Endodermal cell (in vitro differentiated cells): ENCODE measurements around the gene LIG1. TPM values are rescaled to one million over a fixed set of nuclear protein-coding genes. Genes with fewer than 3 reads are reported as not detected.

ENCODE experiments used
- DNase-seq: peaks from one replicate; pipeline ENCODE4 v3.0.0-alpha.2; 2017
- H3K27ac ChIP-seq: 2 replicates; pipeline ENCODE4 v1.5.1; 2013; ENCODE audit warnings: mild to moderate bottlenecking, low read depth, low read length, moderate library complexity
- H3K27me3 ChIP-seq: 2 replicates; pipeline ENCODE4 v1.6.1; 2013; ENCODE audit warnings: mild to moderate bottlenecking, low read length, moderate library complexity; ENCODE audit not compliant: insufficient read depth, control insufficient read depth, poor library complexity, severe bottlenecking
- H3K36me3 ChIP-seq: 2 replicates; pipeline ENCODE4 v1.7.0; 2013; ENCODE audit warnings: mild to moderate bottlenecking, low read length, moderate library complexity; ENCODE audit not compliant: control insufficient read depth, insufficient read depth
- H3K4me1 ChIP-seq: one replicate; pipeline ENCODE4 v1.7.0; 2013; ENCODE audit warnings: low read length; ENCODE audit not compliant: control insufficient read depth, insufficient read depth
- H3K4me3 ChIP-seq: 2 replicates; pipeline ENCODE4 v1.5.1; 2013; ENCODE audit warnings: mild to moderate bottlenecking, low read length, moderate library complexity
- H3K9ac ChIP-seq: 2 replicates; pipeline ENCODE4 v1.6.1; 2013; ENCODE audit warnings: mild to moderate bottlenecking, low read length, moderate library complexity; ENCODE audit not compliant: poor library complexity, severe bottlenecking; ENCODE audit errors: extremely low read depth
- H3K9me3 ChIP-seq: 2 replicates; pipeline ENCODE4 v1.6.1; 2013; ENCODE audit warnings: mild to moderate bottlenecking, low read length, moderate library complexity; ENCODE audit not compliant: control insufficient read depth
- H3K27ac Mint-ChIP-seq: 2 replicates; pipeline ENCODE4 v1.8.0; 2020; ENCODE audit warnings: mixed read lengths
- H3K27me3 Mint-ChIP-seq: 2 replicates; pipeline ENCODE4 v1.8.0; 2021; ENCODE audit warnings: mild to moderate bottlenecking, mixed read lengths; ENCODE audit not compliant: insufficient read depth
- H3K36me3 Mint-ChIP-seq: 2 replicates; pipeline ENCODE4 v1.8.0; 2020; ENCODE audit warnings: low read depth, mixed read lengths
- H3K4me1 Mint-ChIP-seq: 2 replicates; pipeline ENCODE4 v1.8.0; 2020; ENCODE audit warnings: mixed read lengths
- H3K4me3 Mint-ChIP-seq: 2 replicates; pipeline ENCODE4 v1.8.0; 2020; ENCODE audit warnings: mild to moderate bottlenecking, moderate library complexity, mixed read lengths
- H3K9me3 Mint-ChIP-seq: 2 replicates; pipeline ENCODE4 v1.8.0; 2020; ENCODE audit warnings: mild to moderate bottlenecking, mixed read lengths
- WGBS, 2 experiments: methylation state at CpG; one replicate each; pipeline versions ENCODE4 v1.1.5 to v1.1.7; 2013; ENCODE audit warnings: missing lambda C conversion rate in 2 of 2, mixed read lengths in 1 of 2; ENCODE audit not compliant: insufficient coverage in 1 of 2, insufficient read length in 1 of 2; 5-methylcytosine and 5-hydroxymethylcytosine counted together
- total RNA-seq, 2 donors: library from RNA; stranded (reverse); fragmentation: NEBNext Ultra II Directional in 1 of 2; extraction: Animal tissue kit (Norgen Biotek cat#: 25700) in 1 of 2; gene quantifications; 2 replicates in 1 of 2; 3 replicates in 1 of 2; pipeline ENCODE4 v1.2.1, GENCODE V29; 2021
- TF ChIP-seq, protein P1 (sequence below): fragments of 200-600 bp; sonication (generic); conservative IDR thresholded peaks from 2 replicates; pipeline ENCODE4 v1.5.0; 2021; ENCODE audit warnings: antibody characterized with exemption, mild to moderate bottlenecking

LIG1 gene
- total RNA-seq, 2 donors from 2014 or later, result 91.6 to 117 TPM

DNA sequence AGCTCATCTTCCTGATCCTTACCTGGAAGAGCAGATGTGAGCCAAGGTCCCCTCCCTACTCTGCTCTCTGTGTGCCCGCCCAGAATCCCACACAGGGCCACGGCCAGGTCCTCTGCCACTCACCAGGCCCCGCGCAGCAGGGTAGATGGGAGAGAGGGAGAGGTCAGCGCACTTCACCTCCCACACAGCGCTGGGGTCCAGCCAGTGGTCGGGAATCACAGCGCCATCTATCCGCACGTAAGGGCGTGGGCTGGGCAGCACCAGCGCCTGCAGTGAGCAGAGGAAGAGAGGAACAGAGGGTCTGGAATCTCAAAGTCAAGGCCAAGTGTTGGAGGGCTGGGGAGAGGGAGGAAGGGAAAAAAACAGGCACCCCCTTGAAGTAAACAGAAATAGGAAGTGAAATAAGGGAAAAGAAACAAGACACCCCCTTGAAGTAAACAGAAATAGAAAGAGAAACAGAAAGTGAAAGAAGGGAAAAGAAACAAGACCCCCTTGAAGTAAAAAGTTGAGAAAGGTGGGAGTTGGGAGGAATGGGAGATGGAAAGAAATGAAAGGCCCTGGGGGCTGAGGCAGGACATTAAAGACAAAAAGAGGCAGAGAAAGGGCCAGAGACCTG is 52.5 kb downstream of the LIG1 start:
- 93% methylated on average over 3 to 12 of the region's 12 CpGs for WGBS, 2 experiments
- H3K27ac ChIP-seq, result no peak overlapping the region
- H3K9me3 Mint-ChIP-seq, result no peaks in the 10 kb centered on the region
- no peaks in the 10 kb centered on the region for H3K4me1 ChIP-seq
- no peak overlapping the region for H3K4me3 Mint-ChIP-seq
- H3K27me3 ChIP-seq, result no peaks in the 10 kb centered on the region
- peaks cover 55% of the 10 kb centered on the region for H3K36me3 Mint-ChIP-seq
- peaks cover 25% of the 10 kb centered on the region for H3K36me3 ChIP-seq
- peak; percentile 67 for DNase-seq
- no peak overlapping the region for H3K4me3 ChIP-seq
- no peak overlapping the region for H3K27ac Mint-ChIP-seq
- no peaks in the 10 kb centered on the region for H3K27me3 Mint-ChIP-seq
- TF ChIP-seq, protein P1, sequence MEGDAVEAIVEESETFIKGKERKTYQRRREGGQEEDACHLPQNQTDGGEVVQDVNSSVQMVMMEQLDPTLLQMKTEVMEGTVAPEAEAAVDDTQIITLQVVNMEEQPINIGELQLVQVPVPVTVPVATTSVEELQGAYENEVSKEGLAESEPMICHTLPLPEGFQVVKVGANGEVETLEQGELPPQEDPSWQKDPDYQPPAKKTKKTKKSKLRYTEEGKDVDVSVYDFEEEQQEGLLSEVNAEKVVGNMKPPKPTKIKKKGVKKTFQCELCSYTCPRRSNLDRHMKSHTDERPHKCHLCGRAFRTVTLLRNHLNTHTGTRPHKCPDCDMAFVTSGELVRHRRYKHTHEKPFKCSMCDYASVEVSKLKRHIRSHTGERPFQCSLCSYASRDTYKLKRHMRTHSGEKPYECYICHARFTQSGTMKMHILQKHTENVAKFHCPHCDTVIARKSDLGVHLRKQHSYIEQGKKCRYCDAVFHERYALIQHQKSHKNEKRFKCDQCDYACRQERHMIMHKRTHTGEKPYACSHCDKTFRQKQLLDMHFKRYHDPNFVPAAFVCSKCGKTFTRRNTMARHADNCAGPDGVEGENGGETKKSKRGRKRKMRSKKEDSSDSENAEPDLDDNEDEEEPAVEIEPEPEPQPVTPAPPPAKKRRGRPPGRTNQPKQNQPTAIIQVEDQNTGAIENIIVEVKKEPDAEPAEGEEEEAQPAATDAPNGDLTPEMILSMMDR, result peak; percentile 59
- H3K4me1 Mint-ChIP-seq, result no peaks in the 10 kb centered on the region
- no peaks in the 10 kb centered on the region for H3K9me3 ChIP-seq
- no peak overlapping the region for H3K9ac ChIP-seq

DNA sequence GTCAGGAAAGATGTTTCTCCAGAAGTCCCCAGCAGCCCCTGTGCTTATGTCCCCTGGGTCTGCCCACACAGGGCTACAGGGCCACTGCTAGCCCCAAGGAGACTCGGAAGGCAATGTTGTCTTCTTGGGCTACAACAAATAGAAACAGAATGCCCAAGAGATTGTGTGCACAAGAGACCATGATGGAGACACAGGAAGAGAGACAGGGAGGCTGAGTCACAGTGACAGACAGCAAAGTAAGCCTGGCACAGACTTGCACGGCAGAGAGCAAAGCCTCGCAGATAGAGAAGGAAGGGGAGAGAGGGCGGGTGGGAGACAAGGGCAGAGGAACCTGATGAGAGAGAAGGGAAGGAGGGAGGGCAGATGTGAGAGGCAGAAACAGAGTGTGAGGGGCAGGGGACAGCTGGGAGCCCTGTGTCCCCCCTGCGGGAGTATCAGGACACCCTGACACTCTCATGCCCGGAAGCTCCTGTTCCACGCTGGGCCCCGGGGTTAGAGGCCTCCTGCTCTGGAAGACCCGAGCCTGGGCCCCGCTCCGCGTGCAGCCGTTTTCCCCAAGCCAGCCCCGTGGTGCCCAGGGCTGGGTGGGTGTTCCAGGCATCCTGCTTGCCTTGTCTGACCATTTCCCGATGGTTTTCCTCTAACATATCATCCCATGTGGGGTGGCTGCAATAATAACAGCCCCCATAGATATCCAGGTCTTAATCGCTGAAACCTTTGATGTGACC is 56.8 kb downstream of the LIG1 start:
- H3K27me3 Mint-ChIP-seq, result peaks cover 7% of the 10 kb centered on the region
- H3K4me3 ChIP-seq, result no peak overlapping the region
- WGBS, 2 experiments, result 93% methylated on average over 16 of the region's 16 CpGs
- H3K4me1 Mint-ChIP-seq, result no peaks in the 10 kb centered on the region
- no peak overlapping the region for H3K9ac ChIP-seq
- no peak for DNase-seq
- H3K4me3 Mint-ChIP-seq, result no peak overlapping the region
- no peak overlapping the region for H3K27ac Mint-ChIP-seq
- H3K36me3 ChIP-seq, result peaks cover 3% of the 10 kb centered on the region
- peak overlapping the region; percentile 16 for H3K27ac ChIP-seq
- no peaks in the 10 kb centered on the region for H3K9me3 Mint-ChIP-seq
- no peaks in the 10 kb centered on the region for H3K9me3 ChIP-seq
- TF ChIP-seq, protein P1, result no peak
- peaks cover 23% of the 10 kb centered on the region for H3K36me3 Mint-ChIP-seq
- no peaks in the 10 kb centered on the region for H3K27me3 ChIP-seq
- no peaks in the 10 kb centered on the region for H3K4me1 ChIP-seq

DNA sequence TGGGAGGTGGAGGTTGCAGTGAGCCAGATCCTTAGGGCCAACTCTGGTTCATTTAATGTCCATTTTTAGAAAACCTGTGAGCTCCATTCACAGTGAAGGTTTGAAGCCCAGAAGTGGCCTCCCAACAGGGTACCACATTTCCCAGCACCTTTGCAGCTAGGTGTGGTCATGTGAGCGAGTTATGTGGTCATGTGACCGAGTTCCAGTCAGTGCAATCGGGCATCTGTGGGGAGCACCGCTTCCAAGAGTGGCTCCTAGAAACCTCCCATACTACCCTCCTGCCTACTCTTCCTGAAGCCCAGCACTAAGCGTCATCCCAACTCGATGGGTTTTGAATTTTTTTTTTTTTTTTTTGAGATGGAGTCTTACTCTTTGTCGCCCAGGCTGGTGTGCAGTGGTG is 58.9 kb downstream of the LIG1 start:
- peaks cover 9% of the 10 kb centered on the region for H3K27me3 Mint-ChIP-seq
- H3K36me3 Mint-ChIP-seq, result peaks cover 8% of the 10 kb centered on the region
- H3K36me3 ChIP-seq, result no peaks in the 10 kb centered on the region
- WGBS, 2 experiments, result 84 to 97% methylated on average over 4 to 7 of the region's 7 CpGs
- no peak for DNase-seq
- TF ChIP-seq, protein P1, result no peak
- H3K27me3 ChIP-seq, result no peaks in the 10 kb centered on the region
- H3K9ac ChIP-seq, result no peak overlapping the region
- H3K9me3 ChIP-seq, result no peaks in the 10 kb centered on the region
- H3K4me1 ChIP-seq, result no peaks in the 10 kb centered on the region
- no peak overlapping the region for H3K27ac ChIP-seq
- no peaks in the 10 kb centered on the region for H3K9me3 Mint-ChIP-seq
- no peak overlapping the region for H3K27ac Mint-ChIP-seq
- H3K4me1 Mint-ChIP-seq, result no peaks in the 10 kb centered on the region
- no peak overlapping the region for H3K4me3 ChIP-seq
- H3K4me3 Mint-ChIP-seq, result no peak overlapping the region
